Adrenal gland (tissue), 5 donors: Measurements from ENCODE around the gene LTBP2.

Source experiments
- POLR2A ChIP-seq, 2 donors: fragments of 450-650 bp; IDR thresholded peaks; one replicate each; pipeline ENCODE4 v1.6.1; 2017; ENCODE audit warnings: antibody characterized with exemption in 2 of 2, mild to moderate bottlenecking in 2 of 2, moderate library complexity in 1 of 2
- TF ChIP-seq, protein P1 (sequence below), 6 experiments: fragments of 450-650 bp in 4 of 6; fragments of 200-600 bp in 2 of 6; sonication (generic) in 1 of 6; IDR thresholded peaks; 1 replicate in 5 of 6; 2 replicates in 1 of 6; pipeline versions ENCODE4 v1.5.1 to v1.8.0; 2016 to 2021; ENCODE audit warnings: antibody characterized with exemption in 6 of 6, mild to moderate bottlenecking in 2 of 6, moderate library complexity in 1 of 6
- donor health status: DM: no; HTN: no; CAD: no.

GRCh38 chr14:74610866-74611649 is 979 bp downstream of the LTBP2 start:
- TF ChIP-seq, protein P1, sequence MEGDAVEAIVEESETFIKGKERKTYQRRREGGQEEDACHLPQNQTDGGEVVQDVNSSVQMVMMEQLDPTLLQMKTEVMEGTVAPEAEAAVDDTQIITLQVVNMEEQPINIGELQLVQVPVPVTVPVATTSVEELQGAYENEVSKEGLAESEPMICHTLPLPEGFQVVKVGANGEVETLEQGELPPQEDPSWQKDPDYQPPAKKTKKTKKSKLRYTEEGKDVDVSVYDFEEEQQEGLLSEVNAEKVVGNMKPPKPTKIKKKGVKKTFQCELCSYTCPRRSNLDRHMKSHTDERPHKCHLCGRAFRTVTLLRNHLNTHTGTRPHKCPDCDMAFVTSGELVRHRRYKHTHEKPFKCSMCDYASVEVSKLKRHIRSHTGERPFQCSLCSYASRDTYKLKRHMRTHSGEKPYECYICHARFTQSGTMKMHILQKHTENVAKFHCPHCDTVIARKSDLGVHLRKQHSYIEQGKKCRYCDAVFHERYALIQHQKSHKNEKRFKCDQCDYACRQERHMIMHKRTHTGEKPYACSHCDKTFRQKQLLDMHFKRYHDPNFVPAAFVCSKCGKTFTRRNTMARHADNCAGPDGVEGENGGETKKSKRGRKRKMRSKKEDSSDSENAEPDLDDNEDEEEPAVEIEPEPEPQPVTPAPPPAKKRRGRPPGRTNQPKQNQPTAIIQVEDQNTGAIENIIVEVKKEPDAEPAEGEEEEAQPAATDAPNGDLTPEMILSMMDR (IDR thresholded peaks at IDR 0.05), result no peak
- no peak for TF ChIP-seq POLR2A (IDR thresholded peaks at IDR 0.05)
